Vagina (tissue), 2 donors: ENCODE measurements around the gene DPPA2. TPM values are rescaled to one million over a fixed set of nuclear protein-coding genes. Genes with fewer than 3 reads are reported as not detected.

Source experiments
- DNase-seq, 2 donors: peaks; one replicate each; pipeline ENCODE4 v3.0.0-alpha.2; 2017; ENCODE audit errors: extremely low spot score in 2 of 2
- H3K27ac ChIP-seq: fragments of 200-600 bp; sonication (generic); one replicate; pipeline ENCODE4 v1.5.1; 2019
- H3K27me3 ChIP-seq: fragments of 200-600 bp; sonication (generic); one replicate; pipeline ENCODE4 v1.5.1; 2019
- H3K36me3 ChIP-seq, 2 donors: fragments of 200-600 bp; sonication (generic); one replicate each; pipeline ENCODE4 v1.5.1; 2017 to 2019
- H3K4me1 ChIP-seq: fragments of 200-600 bp; sonication (generic); one replicate; pipeline ENCODE4 v1.5.1; 2019
- H3K4me3 ChIP-seq, 2 donors: fragments of 200-600 bp; sonication (generic); 1 replicate in 1 of 2; 2 replicates in 1 of 2; pipeline ENCODE4 v1.5.1; 2016 to 2019
- H3K9me3 ChIP-seq: fragments of 200-600 bp; sonication (generic); one replicate; pipeline ENCODE4 v1.5.1; 2019
- CTCF ChIP-seq, 3 experiments: fragments of 450-650 bp in 2 of 3; fragments of 200-600 bp in 1 of 3; sonication (generic) in 1 of 3; IDR thresholded peaks; one replicate each; pipeline ENCODE4 v1.5.1; 2017 to 2019; ENCODE audit warnings: antibody characterized with exemption in 3 of 3, mild to moderate bottlenecking in 2 of 3, moderate library complexity in 2 of 3
- POLR2A ChIP-seq, 2 donors: fragments of 450-650 bp; IDR thresholded peaks; one replicate each; pipeline ENCODE4 v1.6.1; 2017; ENCODE audit warnings: antibody characterized with exemption in 2 of 2, mild to moderate bottlenecking in 2 of 2, moderate library complexity in 2 of 2
- POLR2AphosphoS5 ChIP-seq, 2 donors: sonication (generic); formaldehyde crosslinking; IDR thresholded peaks; one replicate each; pipeline ENCODE4 v1.9.0; 2017; ENCODE audit warnings: antibody characterized with exemption in 2 of 2, mild to moderate bottlenecking in 2 of 2, low read depth in 1 of 2; ENCODE audit not compliant: insufficient read depth in 1 of 2
- intact Hi-C: fragments of 100-400 bp; cut with DNase I; formaldehyde crosslinking; loops from one replicate; pipeline ENCODE4 v1.15.1; 2023
- total RNA-seq: library from RNA; depleted of rRNA; stranded (reverse); fragments of >200 nt; gene quantifications from one replicate; pipeline ENCODE4 v1.2.3, GENCODE V29; 2016

DPPA2 gene
- total RNA-seq, 1 donor from 2014 or later: not detected

- no peak for DNase-seq
- no peaks in the 10 kb centered on the region for H3K9me3 ChIP-seq
- H3K4me3 ChIP-seq: no peak overlapping the region
- no peak for TF ChIP-seq CTCF (IDR thresholded peaks at IDR 0.05)
- TF ChIP-seq POLR2A (IDR thresholded peaks at IDR 0.05): no peak
- no peak for TF ChIP-seq POLR2AphosphoS5 (IDR thresholded peaks at IDR 0.05; ENCODE audit: insufficient read depth in 1 of 2, low read depth in 1 of 2)
- no peak overlapping the region for H3K27ac ChIP-seq
- intact Hi-C loops: no loop called here
- H3K36me3 ChIP-seq: no peaks in the 10 kb centered on the region
- no peaks in the 10 kb centered on the region for H3K27me3 ChIP-seq
- no peaks in the 10 kb centered on the region for H3K4me1 ChIP-seq
Measured at GRCh38 chr3:109346770-109347295, 30.5 kb upstream of the DPPA2 start.

- Histone ChIP-seq H3K36me3 (no peaks in the 10 kb centered on the region), H3K4me3 (no peak overlapping the region), H3K27me3 (no peaks in the 10 kb centered on the region), H3K4me1 (no peaks in the 10 kb centered on the region), H3K27ac (no peak overlapping the region), H3K9me3 (no peaks in the 10 kb centered on the region)
- DNase-seq: no peak
- no peak for TF ChIP-seq CTCF (IDR thresholded peaks at IDR 0.05)
- TF ChIP-seq POLR2A (IDR thresholded peaks at IDR 0.05): no peak
- TF ChIP-seq POLR2AphosphoS5 (IDR thresholded peaks at IDR 0.05; ENCODE audit: insufficient read depth in 1 of 2, low read depth in 1 of 2): no peak
- intact Hi-C loops: no loop called here
Measured at GRCh38 chr3:109346099-109346498, 29.8 kb upstream of the DPPA2 start.

GRCh38 chr3:109339714-109340648 lies 23.7 kb upstream of the DPPA2 start:
- Histone ChIP-seq H3K4me1 (no peaks in the 10 kb centered on the region), H3K36me3 (no peaks in the 10 kb centered on the region), H3K9me3 (no peaks in the 10 kb centered on the region), H3K27me3 (no peaks in the 10 kb centered on the region), H3K27ac (no peak overlapping the region), H3K4me3 (no peak overlapping the region)
- no peak for TF ChIP-seq CTCF (IDR thresholded peaks at IDR 0.05)
- no peak for TF ChIP-seq POLR2A (IDR thresholded peaks at IDR 0.05)
- TF ChIP-seq POLR2AphosphoS5 (IDR thresholded peaks at IDR 0.05; ENCODE audit: insufficient read depth in 1 of 2, low read depth in 1 of 2): no peak
- intact Hi-C loops: no loop called here
- DNase-seq: no peak

GRCh38 chr3:109339197-109339596 lies 22.9 kb upstream of the DPPA2 start:
- no peaks in the 10 kb centered on the region for H3K9me3 ChIP-seq
- TF ChIP-seq POLR2AphosphoS5 (IDR thresholded peaks at IDR 0.05; ENCODE audit: insufficient read depth in 1 of 2, low read depth in 1 of 2) (no peak), POLR2A (IDR thresholded peaks at IDR 0.05) (no peak), CTCF (IDR thresholded peaks at IDR 0.05) (no peak)
- no peaks in the 10 kb centered on the region for H3K4me1 ChIP-seq
- no peak overlapping the region for H3K27ac ChIP-seq
- H3K27me3 ChIP-seq: no peaks in the 10 kb centered on the region
- H3K4me3 ChIP-seq: no peak overlapping the region
- H3K36me3 ChIP-seq: no peaks in the 10 kb centered on the region
- intact Hi-C loops: no loop called here
- no peak for DNase-seq

GRCh38 chr3:109338322-109338721 lies 22.0 kb upstream of the DPPA2 start:
- Histone ChIP-seq H3K9me3 (no peaks in the 10 kb centered on the region), H3K36me3 (no peaks in the 10 kb centered on the region), H3K4me1 (no peaks in the 10 kb centered on the region), H3K27me3 (no peaks in the 10 kb centered on the region), H3K4me3 (no peak overlapping the region), H3K27ac (no peak overlapping the region)
- TF ChIP-seq POLR2A (IDR thresholded peaks at IDR 0.05): no peak
- TF ChIP-seq CTCF (IDR thresholded peaks at IDR 0.05): no peak
- TF ChIP-seq POLR2AphosphoS5 (IDR thresholded peaks at IDR 0.05; ENCODE audit: insufficient read depth in 1 of 2, low read depth in 1 of 2): no peak
- DNase-seq: no peak
- intact Hi-C loops: no loop called here
